Panc1 (cell line): ENCODE data around the gene CPD.

Experiments used
- CTCF ChIP-seq: fragments of 450-650 bp; IDR thresholded peaks from 2 replicates; pipeline ENCODE4 v1.5.1; 2017; ENCODE audit warnings: mild to moderate bottlenecking
- POLR2AphosphoS5 ChIP-seq: IDR thresholded peaks from 2 replicates; pipeline ENCODE4 v1.6.1; 2012; ENCODE audit warnings: mild to moderate bottlenecking, low read depth, low read length, moderate library complexity
- TCF7L2 ChIP-seq: IDR thresholded peaks from 2 replicates; pipeline ENCODE4 v1.6.1; 2011; ENCODE audit warnings: mild to moderate bottlenecking, low read depth, low read length, inconsistent platforms

DNA sequence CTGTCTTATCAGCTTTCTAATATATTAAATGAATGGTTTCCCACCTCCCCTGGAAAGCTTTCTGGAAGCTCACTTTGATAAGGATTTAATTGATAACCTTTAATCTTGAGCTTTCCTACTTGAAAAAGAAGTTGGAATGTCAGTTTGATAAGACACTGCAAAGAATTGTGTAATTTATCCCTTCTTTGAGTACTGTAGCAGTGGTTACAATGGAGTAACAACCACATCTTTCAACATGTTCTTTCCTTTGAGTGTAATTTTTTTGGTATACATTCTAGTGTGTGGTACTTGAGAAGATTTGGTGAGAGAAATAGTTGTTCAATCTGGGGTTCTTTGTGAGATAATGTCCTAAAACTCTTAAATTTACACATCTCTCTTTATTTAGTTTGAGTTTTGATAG lies 43.4 kb downstream of the CPD start:
- TF ChIP-seq CTCF (no peak), POLR2AphosphoS5 (no peak), TCF7L2 (no peak)
